HFFc6 (cell line): ENCODE results near the gene SFSWAP. TPM values are rescaled to one million over a fixed set of nuclear protein-coding genes. Genes with fewer than 3 reads are reported as not detected.

Source experiments
- DNase-seq: peaks from one replicate; pipeline ENCODE4 v3.0.0-alpha.2; 2018
- H3K27ac Mint-ChIP-seq: 2 replicates; pipeline ENCODE4 v1.8.0; 2020; ENCODE audit warnings: mild to moderate bottlenecking, mixed read lengths
- H3K27me3 Mint-ChIP-seq: 2 replicates; pipeline ENCODE4 v1.8.0; 2021; ENCODE audit warnings: mild to moderate bottlenecking, moderate library complexity, mixed read lengths; ENCODE audit not compliant: insufficient read depth
- H3K36me3 Mint-ChIP-seq: 2 replicates; pipeline ENCODE4 v1.8.0; 2021; ENCODE audit warnings: low read depth, mixed read lengths
- H3K4me1 Mint-ChIP-seq: 2 replicates; pipeline ENCODE4 v1.8.0; 2020; ENCODE audit warnings: low read depth, mixed read lengths
- H3K4me3 Mint-ChIP-seq: 2 replicates; pipeline ENCODE4 v1.8.0; 2020; ENCODE audit warnings: mild to moderate bottlenecking, moderate library complexity, mixed read lengths
- H3K9me3 Mint-ChIP-seq: 2 replicates; pipeline ENCODE4 v1.8.0; 2020; ENCODE audit warnings: mild to moderate bottlenecking, mixed read lengths
- CTCF ChIP-seq: fragments of 200-600 bp; sonication (generic); IDR thresholded peaks from 2 replicates; pipeline ENCODE4 v1.5.0; 2021; ENCODE audit warnings: antibody characterized with exemption, mild to moderate bottlenecking
- total RNA-seq, 6 experiments: library from RNA; stranded (reverse); fragmentation: NEBNext Ultra II Directional; extraction: Animal tissue kit (Norgen Biotek cat#: 25700); gene quantifications; 2 replicates in 1 of 6; 3 replicates in 5 of 6; pipeline ENCODE4 v1.2.3, GENCODE V29; 2021

The SFSWAP gene
- total RNA-seq, 6 experiments from 2014 or later = 23.9 to 32.4 (median 28.8) TPM

- H3K27me3 Mint-ChIP-seq = peaks cover 1% of the 10 kb centered on the region
- no peaks in the 10 kb centered on the region for H3K4me1 Mint-ChIP-seq
These were observed 133.8 kb downstream of the SFSWAP start for GRCh38 chr12:131844656-131845055.

GRCh38 chr12:131845121-131845520 lies 134.2 kb downstream of the SFSWAP start:
- Mint-ChIP-seq H3K27ac (no peak overlapping the region), H3K36me3 (no peaks in the 10 kb centered on the region; the same call in 1 of the 2 replicates), H3K9me3 (no peaks in the 10 kb centered on the region), H3K4me3 (no peak overlapping the region), H3K27me3 (peaks cover 1% of the 10 kb centered on the region), H3K4me1 (no peaks in the 10 kb centered on the region)
- TF ChIP-seq CTCF = no peak
- no peak for DNase-seq

More at GRCh38 chr12:131844656-131845055, 133.8 kb downstream of the SFSWAP start:
- DNase-seq = no peak
- Mint-ChIP-seq H3K27ac (no peak overlapping the region), H3K9me3 (no peaks in the 10 kb centered on the region), H3K4me3 (no peak overlapping the region), H3K36me3 (no peaks in the 10 kb centered on the region; the same call in 1 of the 2 replicates)
- TF ChIP-seq CTCF = no peak

GRCh38 chr12:131847456-131847855 lies 136.6 kb downstream of the SFSWAP start:
- Mint-ChIP-seq H3K27ac (no peak overlapping the region), H3K4me3 (no peak overlapping the region), H3K4me1 (no peaks in the 10 kb centered on the region), H3K9me3 (no peaks in the 10 kb centered on the region), H3K36me3 (no peaks in the 10 kb centered on the region; the same call in 1 of the 2 replicates), H3K27me3 (peaks cover 1% of the 10 kb centered on the region)
- no peak for DNase-seq
- no peak for TF ChIP-seq CTCF

GRCh38 chr12:131848753-131849152 lies 137.9 kb downstream of the SFSWAP start:
- DNase-seq = no peak
- Mint-ChIP-seq H3K27ac (no peak overlapping the region), H3K9me3 (no peaks in the 10 kb centered on the region), H3K36me3 (no peaks in the 10 kb centered on the region; the same call in 1 of the 2 replicates), H3K4me3 (no peak overlapping the region), H3K27me3 (peaks cover 1% of the 10 kb centered on the region), H3K4me1 (peaks cover 5% of the 10 kb centered on the region; the same call in 1 of the 2 replicates)
- TF ChIP-seq CTCF = no peak

Other genes starting within 250 kb of the SFSWAP start
- 10 to 100 TPM; 23.9 to 31.5 (median 26.6) TPM for gene MMP17, start 117.3 kb downstream of the SFSWAP start, total RNA-seq
- 10 to 100 TPM; 21.4 to 35.0 (median 25.5) TPM for gene ULK1, start 183.5 kb downstream of the SFSWAP start, total RNA-seq
- gene PUS1, start 218.2 kb downstream of the SFSWAP start, total RNA-seq = 10 to 100 TPM; 26.2 to 37.7 (median 29.8) TPM
- 10 to 100 TPM; 27.5 to 35.3 (median 30.4) TPM for gene EP400, start 238.9 kb downstream of the SFSWAP start, total RNA-seq